Peyer's patch (tissue), 4 donors: ENCODE results near the gene MCEE. TPM values are rescaled to one million over a fixed set of nuclear protein-coding genes. Genes with fewer than 3 reads are reported as not detected.
"Not testable (repeated sequence)": the region's sequence is repeated elsewhere in the genome, so short reads cannot be mapped to it uniquely, and the experiment has no call there.

Source experiments
- DNase-seq, 3 donors: peaks; one replicate each; pipeline ENCODE4 v3.0.0-alpha.2; 2017 to 2019
- H3K27ac ChIP-seq, 4 donors: fragments of 200-600 bp; sonication (generic); one replicate each; pipeline ENCODE4 v1.5.1; 2016 to 2019
- H3K27me3 ChIP-seq, 2 donors: fragments of 200-600 bp; sonication (generic); one replicate each; pipeline ENCODE4 v1.5.1; 2019
- H3K36me3 ChIP-seq, 3 donors: fragments of 200-600 bp; sonication (generic); one replicate each; pipeline ENCODE4 v1.5.1; 2016 to 2019
- H3K4me1 ChIP-seq, 4 donors: fragments of 200-600 bp; sonication (generic); one replicate each; pipeline ENCODE4 v1.5.1; 2016 to 2019
- H3K4me3 ChIP-seq, 4 donors: fragments of 200-600 bp; sonication (generic); 1 replicate in 3 of 4; 2 replicates in 1 of 4; pipeline ENCODE4 v1.5.1; 2016 to 2019; ENCODE audit warnings: mild to moderate bottlenecking in 1 of 4
- H3K9me3 ChIP-seq, 4 donors: fragments of 200-600 bp; sonication (generic); one replicate each; pipeline ENCODE4 v1.5.1; 2016 to 2019; ENCODE audit warnings: mild to moderate bottlenecking in 1 of 4
- CTCF ChIP-seq, 6 experiments: fragments of 450-650 bp in 4 of 6; fragments of 200-600 bp in 2 of 6; sonication (generic) in 1 of 6; IDR thresholded peaks; one replicate each; pipeline ENCODE4 v1.5.1; 2017 to 2019; ENCODE audit warnings: antibody characterized with exemption in 6 of 6, mild to moderate bottlenecking in 3 of 6, moderate library complexity in 1 of 6
- POLR2A ChIP-seq, 2 donors: fragments of 450-650 bp; IDR thresholded peaks; one replicate each; pipeline ENCODE4 v1.5.1; 2017; ENCODE audit warnings: antibody characterized with exemption in 2 of 2, mild to moderate bottlenecking in 2 of 2, moderate library complexity in 2 of 2
- total RNA-seq, 4 donors: library from RNA; depleted of rRNA; stranded (reverse); fragments of >200 nt; gene quantifications; one replicate each; pipeline ENCODE4 v1.1.0, GENCODE V29; 2016

MCEE gene
- total RNA-seq, 4 donors from 2014 or later, result 14.0 to 31.5 (median 22.1) TPM

GRCh38 chr2:71133603-71134002 is 3.6 kb upstream of the MCEE start:
- Histone ChIP-seq H3K9me3 (no peaks in the 10 kb centered on the region), H3K36me3 (peaks cover 0 to 48% (median 0%) of the 10 kb centered on the region in 3 donors), H3K27ac (no peak overlapping the region), H3K4me3 (no peak overlapping the region), H3K4me1 (peaks cover 0 to 20% (median 0%) of the 10 kb centered on the region in 4 donors), H3K27me3 (no peaks in the 10 kb centered on the region)
- TF ChIP-seq POLR2A (IDR thresholded peaks at IDR 0.05) (no peak), CTCF (IDR thresholded peaks at IDR 0.05) (no peak)
- no peak for DNase-seq

- Histone ChIP-seq H3K36me3 (peaks cover 0 to 32% (median 0%) of the 10 kb centered on the region in 3 donors), H3K27ac (peak overlapping the region in 1 of 4 donors; percentile 88), H3K4me1 (peaks cover 0 to 32% (median 0%) of the 10 kb centered on the region in 4 donors), H3K4me3 (peak overlapping the region in 3 of 4 donors; percentile 77 to 88 (median 81))
- not testable (repeated sequence) for H3K9me3 ChIP-seq, DNase-seq, H3K27me3 ChIP-seq
Measured at GRCh38 chr2:71131387-71132166, 1.5 kb upstream of the MCEE start.

- H3K36me3 ChIP-seq, result peaks cover 0 to 25% (median 0%) of the 10 kb centered on the region in 3 donors
- H3K4me1 ChIP-seq, result peaks cover 0 to 32% (median 0%) of the 10 kb centered on the region in 4 donors
- peak overlapping the region; percentile 70 to 88 (median 79) for H3K4me3 ChIP-seq
- DNase-seq, result no peak
- H3K27me3 ChIP-seq, result no peaks in the 10 kb centered on the region
- no peak for TF ChIP-seq POLR2A (IDR thresholded peaks at IDR 0.05)
- TF ChIP-seq CTCF (IDR thresholded peaks at IDR 0.05), result no peak
- peak overlapping the region; percentile 85 to 97 (median 91) for H3K27ac ChIP-seq
- no peaks in the 10 kb centered on the region for H3K9me3 ChIP-seq
Measured at GRCh38 chr2:71130905-71131244, 846 bp upstream of the MCEE start.

- peaks cover 0 to 32% (median 0%) of the 10 kb centered on the region in 4 donors for H3K4me1 ChIP-seq
- H3K27ac ChIP-seq, result peak overlapping the region; percentile 85 to 97 (median 91)
- H3K9me3 ChIP-seq, result no peaks in the 10 kb centered on the region
- peak in 1 of 2 donors; percentile 62 for TF ChIP-seq POLR2A (IDR thresholded peaks at IDR 0.05)
- no peak for TF ChIP-seq CTCF (IDR thresholded peaks at IDR 0.05)
- H3K4me3 ChIP-seq, result peak overlapping the region; percentile 70 to 88 (median 79)
- no peaks in the 10 kb centered on the region for H3K27me3 ChIP-seq
- H3K36me3 ChIP-seq, result peaks cover 0 to 15% (median 0%) of the 10 kb centered on the region in 3 donors
- no peak for DNase-seq
Measured at GRCh38 chr2:71129902-71130151, 202 bp downstream of the MCEE start.

GRCh38 chr2:71129114-71129901 is 721 bp downstream of the MCEE start:
- no peaks in the 10 kb centered on the region for H3K27me3 ChIP-seq
- peak overlapping the region; percentile 70 to 88 (median 79) for H3K4me3 ChIP-seq
- peaks cover 0 to 32% (median 0%) of the 10 kb centered on the region in 4 donors for H3K4me1 ChIP-seq
- H3K9me3 ChIP-seq, result no peaks in the 10 kb centered on the region
- no peak for TF ChIP-seq POLR2A (IDR thresholded peaks at IDR 0.05)
- no peak for TF ChIP-seq CTCF (IDR thresholded peaks at IDR 0.05)
- peak overlapping the region; percentile 85 to 97 (median 91) for H3K27ac ChIP-seq
- DNase-seq, result no peak
- peaks cover 0 to 9% (median 0%) of the 10 kb centered on the region in 3 donors for H3K36me3 ChIP-seq

GRCh38 chr2:71126957-71127356 is 3.1 kb downstream of the MCEE start:
- Histone ChIP-seq H3K27me3 (no peaks in the 10 kb centered on the region), H3K27ac (no peak overlapping the region), H3K4me3 (no peak overlapping the region), H3K36me3 (peaks cover 0 to 6% (median 0%) of the 10 kb centered on the region in 3 donors), H3K4me1 (peaks cover 0 to 26% (median 0%) of the 10 kb centered on the region in 4 donors), H3K9me3 (no peaks in the 10 kb centered on the region)
- TF ChIP-seq POLR2A (IDR thresholded peaks at IDR 0.05) (no peak), CTCF (IDR thresholded peaks at IDR 0.05) (no peak)
- DNase-seq, result no peak
